ENCODE measurements around the gene ASB9. TPM values are rescaled to one million over a fixed set of nuclear protein-coding genes. Genes with fewer than 3 reads are reported as not detected.
"Not testable (repeated sequence)": the region's sequence is repeated elsewhere in the genome, so short reads cannot be mapped to it uniquely, and the experiment has no call there.

ASB9 gene
- total RNA-seq, 2 donors from 2014 or later = 1.2 to 2.5 TPM

GRCh38 chrX:15206306-15206705 lies 63.6 kb downstream of the ASB9 start:
- H3K27me3 ChIP-seq (replicated peaks; ENCODE audit: insufficient read depth) = no peaks in the 10 kb centered on the region
- DNase-seq (ENCODE audit: low spot score) (no peak), ATAC-seq (ENCODE audit: insufficient number of reproducible peaks, low FRiP score, low read depth) (no peak)
- no peaks in the 10 kb centered on the region for H3K4me1 ChIP-seq (ENCODE audit: control insufficient read depth in 1 of 2, low read depth in 2 of 2)
- no peaks in the 10 kb centered on the region for H3K36me3 ChIP-seq
- TF ChIP-seq CTCF (IDR thresholded peaks at IDR 0.05) = no peak
- H3K27ac ChIP-seq = no peak overlapping the region
- no peak overlapping the region for H3K4me3 ChIP-seq
- H3K9me3 ChIP-seq = no peaks in the 10 kb centered on the region

GRCh38 chrX:15204130-15204751 lies 65.6 kb downstream of the ASB9 start:
- TF ChIP-seq CTCF (IDR thresholded peaks at IDR 0.05) = no peak
- H3K27me3 ChIP-seq (replicated peaks; ENCODE audit: insufficient read depth) = no peaks in the 10 kb centered on the region
- H3K27ac ChIP-seq = no peak overlapping the region
- H3K4me1 ChIP-seq (ENCODE audit: control insufficient read depth in 1 of 2, low read depth in 2 of 2) = no peaks in the 10 kb centered on the region
- no peak overlapping the region for H3K4me3 ChIP-seq
- H3K9me3 ChIP-seq = no peaks in the 10 kb centered on the region
- no peak for DNase-seq (ENCODE audit: low spot score)
- no peak for ATAC-seq (ENCODE audit: insufficient number of reproducible peaks, low FRiP score, low read depth)
- H3K36me3 ChIP-seq = no peaks in the 10 kb centered on the region

GRCh38 chrX:15203694-15204093 lies 66.2 kb downstream of the ASB9 start:
- Histone ChIP-seq H3K27ac (no peak overlapping the region), H3K9me3 (no peaks in the 10 kb centered on the region), H3K4me3 (no peak overlapping the region), H3K4me1 (ENCODE audit: control insufficient read depth in 1 of 2, low read depth in 2 of 2) (no peaks in the 10 kb centered on the region), H3K27me3 (replicated peaks; ENCODE audit: insufficient read depth) (no peaks in the 10 kb centered on the region), H3K36me3 (no peaks in the 10 kb centered on the region)
- no peak for TF ChIP-seq CTCF (IDR thresholded peaks at IDR 0.05)
- no peak for DNase-seq (ENCODE audit: low spot score)
- ATAC-seq (ENCODE audit: insufficient number of reproducible peaks, low FRiP score, low read depth) = no peak

GRCh38 chrX:15202454-15203177 lies 67.3 kb downstream of the ASB9 start:
- Histone ChIP-seq H3K9me3 (no peaks in the 10 kb centered on the region), H3K27me3 (replicated peaks; ENCODE audit: insufficient read depth) (no peaks in the 10 kb centered on the region), H3K27ac (no peak overlapping the region), H3K36me3 (no peaks in the 10 kb centered on the region), H3K4me3 (no peak overlapping the region), H3K4me1 (ENCODE audit: control insufficient read depth in 1 of 2, low read depth in 2 of 2) (no peaks in the 10 kb centered on the region)
- no peak for DNase-seq (ENCODE audit: low spot score)
- ATAC-seq (ENCODE audit: insufficient number of reproducible peaks, low FRiP score, low read depth) = no peak
- TF ChIP-seq CTCF (IDR thresholded peaks at IDR 0.05) = no peak

- H3K36me3 ChIP-seq = no peaks in the 10 kb centered on the region
- TF ChIP-seq CTCF (IDR thresholded peaks at IDR 0.05) = no peak
- H3K4me1 ChIP-seq (ENCODE audit: control insufficient read depth in 1 of 2, low read depth in 2 of 2) = no peaks in the 10 kb centered on the region
- H3K27ac ChIP-seq = no peak overlapping the region
- H3K4me3 ChIP-seq = no peak overlapping the region
- no peaks in the 10 kb centered on the region for H3K27me3 ChIP-seq (replicated peaks; ENCODE audit: insufficient read depth)
- DNase-seq (ENCODE audit: low spot score) = no peak
- no peaks in the 10 kb centered on the region for H3K9me3 ChIP-seq
- no peak for ATAC-seq (ENCODE audit: insufficient number of reproducible peaks, low FRiP score, low read depth)
These were observed 69.0 kb downstream of the ASB9 start for GRCh38 chrX:15200871-15201270.

- ATAC-seq (ENCODE audit: insufficient number of reproducible peaks, low FRiP score, low read depth) = not testable (repeated sequence)
These were observed 71.2 kb downstream of the ASB9 start for GRCh38 chrX:15198608-15199202.

More at GRCh38 chrX:15198608-15199202, 71.2 kb downstream of the ASB9 start:
- not testable (repeated sequence) for H3K27ac ChIP-seq; H3K4me3 ChIP-seq; DNase-seq (ENCODE audit: low spot score); H3K4me1 ChIP-seq (ENCODE audit: control insufficient read depth in 1 of 2, low read depth in 2 of 2); H3K9me3 ChIP-seq; H3K36me3 ChIP-seq; H3K27me3 ChIP-seq (replicated peaks; ENCODE audit: insufficient read depth)

Measured in thoracic aorta (tissue), 2 donors.